ENCODE measurements around the gene TNFAIP2. TPM values are rescaled to one million over a fixed set of nuclear protein-coding genes. Genes with fewer than 3 reads are reported as not detected.

TNFAIP2 gene
- total and polyA plus RNA-seq, 8 donors = 28.4 to 237 (median 34.7) TPM

DNA sequence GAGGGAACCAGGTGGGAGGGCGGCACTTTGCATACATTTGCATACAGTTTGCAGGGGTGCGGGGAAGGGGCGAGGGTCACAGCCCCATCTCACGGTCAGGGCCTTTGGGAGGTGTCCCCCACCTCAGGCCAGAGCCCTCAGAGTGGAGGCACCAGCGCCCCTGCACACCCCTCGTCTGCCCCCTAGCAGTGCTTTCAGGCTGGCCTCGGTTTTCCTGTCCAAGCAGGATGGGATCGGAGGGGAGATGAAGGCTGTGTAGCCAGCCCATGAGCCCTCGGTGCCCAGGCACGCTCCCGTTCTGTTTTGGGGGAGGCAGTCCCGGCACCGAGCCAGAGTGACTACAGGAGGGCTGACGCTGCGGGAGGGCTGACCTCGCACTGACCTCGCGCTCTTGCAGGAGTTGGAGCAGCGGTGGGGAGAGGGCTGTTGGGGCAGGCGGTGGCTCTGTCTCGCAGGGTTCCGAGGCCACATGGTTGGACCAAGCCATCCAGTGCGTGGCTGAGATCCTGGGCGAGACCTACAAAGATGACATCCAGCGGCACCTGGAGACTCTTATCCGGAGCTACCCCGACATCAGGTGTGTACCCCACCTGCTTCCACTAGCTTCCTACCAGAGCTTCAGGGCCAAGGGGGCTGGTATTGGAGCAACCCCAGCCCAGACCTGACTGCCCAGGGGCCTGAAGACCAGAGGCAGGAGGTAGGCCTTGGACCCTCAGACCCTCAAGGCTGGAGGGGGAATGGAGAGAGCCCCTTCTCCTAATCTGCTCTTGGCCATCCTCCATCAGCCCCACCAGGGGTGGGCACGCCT is 15.1 kb upstream of the TNFAIP2 start:
- peaks cover 28 to 62% of the 10 kb centered on the region in 2 donors for H3K4me1 ChIP-seq
- H3K4me3 ChIP-seq = no peak overlapping the region
- no peak for DNase-seq
- no peak for ATAC-seq
- no peak for TF ChIP-seq CTCF (IDR thresholded peaks at IDR 0.05)
- H3K27me3 ChIP-seq = peaks cover 16 to 32% of the 10 kb centered on the region in 2 donors
- intact Hi-C loops (cut with DNase I) = loop anchor here in 1 of 2 donors (10.0 kb wide), 1 partner anchor 187 kb away; no protein-coding TSS in a partner anchor
- H3K9me3 ChIP-seq = no peaks in the 10 kb centered on the region
- H3K36me3 ChIP-seq = no peaks in the 10 kb centered on the region
- H3K27ac ChIP-seq = no peak overlapping the region

DNA sequence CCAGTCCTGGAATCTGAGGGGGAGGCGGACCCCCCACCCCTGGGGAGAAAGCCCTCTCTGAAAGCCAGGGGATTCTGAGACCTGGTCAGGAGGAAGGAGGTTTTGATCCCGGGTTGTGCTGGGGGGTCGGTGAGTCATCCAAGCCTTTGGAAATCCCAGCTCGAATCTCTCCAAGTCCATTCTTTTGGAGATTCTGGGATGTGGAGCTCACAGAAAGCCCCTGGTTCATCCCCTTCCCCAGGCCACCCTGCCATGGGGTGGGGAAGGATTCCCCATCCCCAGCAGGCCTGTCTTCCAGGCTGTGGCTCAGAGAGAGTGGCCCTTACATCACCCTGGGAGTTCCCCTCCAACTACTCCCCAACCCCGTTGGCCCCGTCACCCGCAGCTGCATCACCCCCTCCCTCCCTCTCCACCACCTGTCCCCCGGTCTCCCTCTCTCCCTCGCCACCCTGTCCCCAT is 14.5 kb upstream of the TNFAIP2 start:
- ATAC-seq = no peak
- Histone ChIP-seq H3K27me3 (peaks cover 11 to 26% of the 10 kb centered on the region in 2 donors), H3K4me3 (no peak overlapping the region), H3K27ac (no peak overlapping the region), H3K36me3 (no peaks in the 10 kb centered on the region), H3K4me1 (peaks cover 25 to 60% of the 10 kb centered on the region in 2 donors), H3K9me3 (no peaks in the 10 kb centered on the region)
- peak in 1 of 4 donors; percentile 64 for DNase-seq
- TF ChIP-seq CTCF (IDR thresholded peaks at IDR 0.05) = no peak
- intact Hi-C loops (cut with DNase I) = loop anchor here in 1 of 2 donors (10.0 kb wide), 1 partner anchor 186 kb away; no protein-coding TSS in a partner anchor

DNA sequence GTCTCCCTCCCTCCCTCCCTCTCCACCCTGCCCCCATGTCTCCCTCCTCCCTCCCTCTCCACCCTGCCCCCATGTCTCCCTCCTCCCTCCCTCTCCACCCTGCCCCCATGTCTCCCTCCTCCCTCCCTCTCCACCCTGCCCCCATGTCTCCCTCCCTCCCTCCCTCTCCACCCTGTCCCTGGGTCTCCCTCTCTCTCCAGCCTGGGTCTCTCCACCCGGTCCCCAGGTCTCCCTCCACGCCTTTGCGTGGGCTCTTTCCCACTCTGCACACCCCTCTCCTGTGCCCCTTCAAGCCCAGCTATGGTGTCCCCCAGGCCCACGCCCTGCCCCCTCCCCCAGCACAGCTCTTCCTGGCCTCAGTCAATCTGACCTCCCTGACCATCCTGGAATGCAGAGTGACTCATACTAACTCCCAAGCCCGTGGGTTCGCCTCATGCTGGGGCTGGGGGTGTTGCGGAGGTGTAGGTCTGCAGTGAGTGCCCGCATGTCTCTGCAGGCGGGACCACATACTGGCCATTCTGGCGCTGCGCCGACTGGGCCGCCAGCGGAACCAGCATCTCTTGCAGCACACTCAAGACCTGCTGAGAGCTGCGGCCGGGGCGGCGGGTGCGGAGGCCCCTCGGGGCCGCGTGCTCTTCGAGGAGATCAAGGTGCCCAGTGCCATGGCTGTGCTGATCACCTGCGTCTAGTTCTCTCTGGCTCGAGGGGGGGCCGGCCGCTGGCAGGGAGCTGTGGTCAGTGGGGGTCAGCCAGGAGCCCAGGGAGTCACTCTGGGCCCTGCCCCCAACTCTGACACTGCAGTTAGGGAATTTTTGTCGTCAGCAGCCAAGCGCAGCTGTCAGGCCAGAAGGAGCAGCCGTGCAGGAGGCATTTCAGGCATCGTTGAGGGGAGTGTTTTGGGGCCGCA is 13.5 kb upstream of the TNFAIP2 start:
- Histone ChIP-seq H3K27ac (peak overlapping the region in 1 of 2 donors; percentile 61), H3K36me3 (no peaks in the 10 kb centered on the region), H3K4me3 (no peak overlapping the region), H3K27me3 (peaks cover under 1 to 16% of the 10 kb centered on the region in 2 donors), H3K9me3 (no peaks in the 10 kb centered on the region), H3K4me1 (peaks cover 16 to 60% of the 10 kb centered on the region in 2 donors)
- no peak for TF ChIP-seq CTCF (IDR thresholded peaks at IDR 0.05)
- no peak for DNase-seq
- ATAC-seq = peak; percentile 24
- intact Hi-C loops (cut with DNase I) = loop anchor here in 1 of 2 donors (10.0 kb wide), 1 partner anchor 185 kb away; no protein-coding TSS in a partner anchor

- Histone ChIP-seq H3K4me1 (peaks cover 15 to 62% of the 10 kb centered on the region in 2 donors), H3K4me3 (no peak overlapping the region), H3K9me3 (no peaks in the 10 kb centered on the region), H3K36me3 (no peaks in the 10 kb centered on the region), H3K27ac (peak overlapping the region in 1 of 2 donors; percentile 61), H3K27me3 (peaks cover 0 to 6% of the 10 kb centered on the region in 2 donors)
- intact Hi-C loops (cut with DNase I) = no loop called here
- DNase-seq = no peak
- peak; percentile 5 for ATAC-seq
- TF ChIP-seq CTCF (IDR thresholded peaks at IDR 0.05) = no peak
These were observed 12.5 kb upstream of the TNFAIP2 start for GRCh38 chr14:103110681-103111231.

Measured in left lung (tissue), 10 donors.